Measurements from ENCODE around the gene AIFM3. TPM values are rescaled to one million over a fixed set of nuclear protein-coding genes. Genes with fewer than 3 reads are reported as not detected.
A peak's percentile ranks its signal among the peaks of the same experiment; 100 is the strongest.

The AIFM3 gene
- total RNA-seq, 1 donor from 2014 or later = 0.99 TPM

- Mint-ChIP-seq H3K9me3 (ENCODE audit: unreplicated experiment) (no peaks in the 10 kb centered on the region), H3K4me3 (ENCODE audit: unreplicated experiment) (peak overlapping the region; percentile 57), H3K27ac (ENCODE audit: unreplicated experiment) (no peak overlapping the region), H3K36me3 (ENCODE audit: unreplicated experiment) (no peaks in the 10 kb centered on the region), H3K27me3 (ENCODE audit: unreplicated experiment) (no peaks in the 10 kb centered on the region), H3K4me1 (ENCODE audit: unreplicated experiment) (peaks cover 12% of the 10 kb centered on the region)
- TF ChIP-seq CTCF (IDR thresholded peaks at IDR 0.05) = no peak
- no peak for DNase-seq (ENCODE audit: extremely low spot score, unreplicated experiment)
These were observed 1.8 kb upstream of the AIFM3 start for GRCh38 chr22:20965104-20965887.

- H3K36me3 Mint-ChIP-seq (ENCODE audit: unreplicated experiment) = no peaks in the 10 kb centered on the region
- no peak for TF ChIP-seq CTCF (IDR thresholded peaks at IDR 0.05)
- no peak for DNase-seq (ENCODE audit: extremely low spot score, unreplicated experiment)
- H3K27me3 Mint-ChIP-seq (ENCODE audit: unreplicated experiment) = no peaks in the 10 kb centered on the region
- H3K27ac Mint-ChIP-seq (ENCODE audit: unreplicated experiment) = no peak overlapping the region
- H3K4me3 Mint-ChIP-seq (ENCODE audit: unreplicated experiment) = peak overlapping the region; percentile 57
- H3K9me3 Mint-ChIP-seq (ENCODE audit: unreplicated experiment) = no peaks in the 10 kb centered on the region
- H3K4me1 Mint-ChIP-seq (ENCODE audit: unreplicated experiment) = peaks cover 18% of the 10 kb centered on the region
These were observed 883 bp upstream of the AIFM3 start for GRCh38 chr22:20965888-20966855.

- no peak for DNase-seq (ENCODE audit: extremely low spot score, unreplicated experiment)
- TF ChIP-seq CTCF (IDR thresholded peaks at IDR 0.05) = no peak
- Mint-ChIP-seq H3K27ac (ENCODE audit: unreplicated experiment) (no peak overlapping the region), H3K9me3 (ENCODE audit: unreplicated experiment) (no peaks in the 10 kb centered on the region), H3K4me3 (ENCODE audit: unreplicated experiment) (no peak overlapping the region), H3K4me1 (ENCODE audit: unreplicated experiment) (peaks cover 31% of the 10 kb centered on the region), H3K36me3 (ENCODE audit: unreplicated experiment) (no peaks in the 10 kb centered on the region), H3K27me3 (ENCODE audit: unreplicated experiment) (no peaks in the 10 kb centered on the region)
These were observed 699 bp downstream of the AIFM3 start for GRCh38 chr22:20967697-20968211.

- no peak overlapping the region for H3K27ac Mint-ChIP-seq (ENCODE audit: unreplicated experiment)
- no peaks in the 10 kb centered on the region for H3K9me3 Mint-ChIP-seq (ENCODE audit: unreplicated experiment)
- H3K27me3 Mint-ChIP-seq (ENCODE audit: unreplicated experiment) = no peaks in the 10 kb centered on the region
These were observed 1.4 kb downstream of the AIFM3 start for GRCh38 chr22:20968281-20968977.

More at GRCh38 chr22:20968281-20968977, 1.4 kb downstream of the AIFM3 start:
- no peak for DNase-seq (ENCODE audit: extremely low spot score, unreplicated experiment)
- H3K4me1 Mint-ChIP-seq (ENCODE audit: unreplicated experiment) = peaks cover 31% of the 10 kb centered on the region
- H3K36me3 Mint-ChIP-seq (ENCODE audit: unreplicated experiment) = no peaks in the 10 kb centered on the region
- TF ChIP-seq CTCF (IDR thresholded peaks at IDR 0.05) = no peak
- H3K4me3 Mint-ChIP-seq (ENCODE audit: unreplicated experiment) = no peak overlapping the region

Data from osteocyte (in vitro differentiated cells).